GM20000 (cell line): Measurements from ENCODE around the gene HSD11B1.
A peak's percentile ranks its signal among the peaks of the same experiment; 100 is the strongest.

Experiments
- DNase-seq: peaks from one replicate; pipeline ENCODE4 v3.0.0; 2012; ENCODE audit warnings: low spot score
- CTCF ChIP-seq: IDR thresholded peaks from 2 replicates; pipeline ENCODE4 v1.5.1; 2012; ENCODE audit warnings: mild to moderate bottlenecking, control low read depth; ENCODE audit errors: extremely low read depth, missing control alignments

Gene HSD11B1

DNA sequence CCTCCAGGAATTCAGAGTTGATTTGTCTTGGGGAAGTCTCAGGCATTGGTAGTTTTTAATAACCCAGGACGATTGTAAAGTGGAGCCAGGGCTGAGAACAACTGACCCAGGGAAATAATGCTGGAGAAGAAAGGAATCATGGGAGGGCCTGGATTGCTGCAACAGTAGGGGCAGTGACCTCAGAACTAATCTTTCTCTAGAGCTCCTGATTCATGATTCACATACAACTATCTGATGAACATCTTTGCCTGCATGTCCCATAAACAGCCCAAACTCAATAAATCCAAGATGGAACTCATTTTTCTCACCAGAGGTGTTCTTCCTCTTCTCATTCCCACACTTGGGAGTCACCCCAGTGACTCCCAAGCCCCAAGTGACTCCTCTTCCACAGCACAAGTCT, 37.5 kb upstream of the HSD11B1 start:
- TF ChIP-seq CTCF, result no peak
- DNase-seq, result no peak

DNA sequence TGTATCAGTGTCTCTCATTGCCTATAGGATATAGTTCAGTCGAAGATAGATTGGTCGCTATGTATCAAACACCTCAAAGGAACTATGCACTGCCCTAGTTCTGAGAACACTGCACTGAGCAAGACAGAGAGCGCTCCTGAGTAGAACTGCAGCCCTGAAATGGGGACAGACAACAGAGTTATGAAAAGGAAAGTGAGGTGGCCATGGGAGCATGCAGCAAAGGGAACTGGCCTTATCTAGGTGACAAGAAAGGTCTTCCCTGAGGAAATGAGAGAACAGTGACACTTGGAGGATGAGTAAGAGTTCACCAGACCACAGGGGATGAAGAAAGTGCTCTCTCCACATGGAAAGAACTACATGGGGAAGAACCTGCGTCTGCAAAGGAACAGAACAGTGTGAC, 36.9 kb upstream of the HSD11B1 start:
- no peak for TF ChIP-seq CTCF
- no peak for DNase-seq

- no peak for DNase-seq
- no peak for TF ChIP-seq CTCF
Observed at GRCh38 chr1:209670441-209671082, 34.1 kb upstream of the HSD11B1 start.

DNA sequence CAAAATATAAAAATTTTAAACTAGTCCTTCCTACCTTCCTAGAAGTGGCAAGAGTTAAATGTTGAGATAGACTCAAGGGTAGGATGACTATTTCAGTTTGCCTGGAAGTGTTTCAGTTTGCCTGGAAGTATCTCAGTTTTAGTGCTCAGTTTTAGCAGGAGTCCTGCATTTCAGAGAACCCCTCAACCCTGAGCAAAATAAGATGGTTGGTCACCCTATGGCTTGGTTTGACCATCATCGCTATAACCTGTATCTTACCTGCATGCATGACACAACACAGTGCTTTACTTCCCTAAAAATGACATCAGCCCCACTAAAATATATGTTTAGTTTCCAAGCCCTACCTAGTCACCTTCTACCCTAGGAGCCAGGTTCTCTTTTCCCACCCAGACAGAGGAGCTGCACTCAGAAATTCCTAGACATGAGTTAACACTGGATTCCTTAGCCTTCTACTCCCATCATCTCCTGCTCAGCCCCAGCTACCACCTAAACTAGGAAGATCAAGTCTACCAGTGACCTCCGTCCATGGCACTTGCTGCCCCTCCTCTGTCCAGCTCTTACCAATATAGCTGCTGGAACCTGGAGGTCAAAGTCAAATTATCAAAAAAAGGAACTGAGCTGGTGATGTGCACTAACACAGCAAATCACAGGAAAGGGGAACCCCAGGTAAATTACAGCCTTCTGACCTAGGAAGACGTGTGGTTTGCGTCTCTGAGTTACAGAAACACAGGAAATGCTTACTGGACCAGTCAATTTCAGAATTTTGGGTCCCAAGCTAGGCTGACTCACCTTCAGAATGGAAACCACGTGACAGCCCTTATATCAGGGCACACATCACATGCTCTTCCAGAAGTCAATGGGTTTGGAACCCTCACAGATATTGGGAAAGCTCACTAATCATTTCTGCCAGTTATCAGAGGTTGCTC, 31.7 kb upstream of the HSD11B1 start:
- peak; percentile 86 for DNase-seq
- no peak for TF ChIP-seq CTCF

DNA sequence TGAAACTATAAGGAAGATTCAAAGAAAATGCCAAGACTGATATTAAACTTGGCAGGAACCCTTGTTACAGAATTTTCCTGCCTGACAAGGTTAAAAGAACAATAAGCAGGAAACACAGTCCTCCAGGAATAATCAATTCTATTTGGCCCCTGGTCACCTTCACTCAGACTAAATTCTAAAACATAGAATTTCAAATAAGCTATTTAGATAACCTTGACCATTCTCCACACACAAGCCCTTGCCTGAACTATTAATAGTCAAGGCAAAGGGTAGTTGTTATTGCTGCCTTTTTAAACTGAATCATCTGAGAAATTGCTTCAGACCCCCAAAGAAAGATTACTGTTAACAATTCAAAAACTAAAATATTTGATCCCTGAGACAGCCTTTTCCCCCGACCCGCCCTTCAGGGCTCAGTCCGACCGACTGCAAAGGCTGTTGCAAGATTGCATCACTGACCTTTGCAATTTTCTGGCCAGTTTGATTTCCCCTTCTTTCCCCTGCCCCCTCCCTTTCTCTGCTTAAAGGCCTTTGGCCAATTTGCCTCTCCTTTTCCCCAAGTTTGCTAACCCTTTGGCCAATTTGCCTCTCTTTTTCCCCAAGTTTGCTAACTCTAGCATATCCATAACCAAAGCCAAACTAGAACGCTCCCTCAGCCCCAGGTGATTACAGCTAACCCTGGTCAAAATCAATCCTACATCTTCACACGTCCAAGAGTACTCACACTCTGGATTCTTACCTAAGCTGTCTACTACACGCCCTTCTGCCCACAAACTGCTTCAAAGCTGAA, 30.8 kb upstream of the HSD11B1 start:
- TF ChIP-seq CTCF, result no peak
- no peak for DNase-seq

GRCh38 chr1:209674957-209675564, 29.6 kb upstream of the HSD11B1 start, which contains the start of gene G0S2:
Gene G0S2, plus strand, starts transcription at chr1:209675412. Its CDS starts 273 bp downstream, at chr1:209675685.
- DNase-seq, result peak; percentile 27

More at GRCh38 chr1:209674957-209675564, 29.6 kb upstream of the HSD11B1 start, which contains the start of gene G0S2:
- TF ChIP-seq CTCF, result no peak
